Bronchial epithelial cell (primary cell): ENCODE data around the gene PGM1. TPM values are rescaled to one million over a fixed set of nuclear protein-coding genes. Genes with fewer than 3 reads are reported as not detected.

Experiments used
- DNase-seq: peaks from one replicate; pipeline ENCODE4 v3.0.0-alpha.2; 2010; ENCODE audit warnings: low read depth
- FAIRE-seq: peaks from 2 replicates; lab custom pipeline; 2011; peaks lifted over from hg19 to GRCh38; lab: Jason Lieb, UNC
- H3K27me3 ChIP-seq: 2 replicates; pipeline ENCODE4 v1.5.1; 2011; ENCODE audit warnings: low read length; ENCODE audit not compliant: control insufficient read depth, insufficient read depth
- H3K36me3 ChIP-seq: 2 replicates; pipeline ENCODE4 v1.5.1; 2011; ENCODE audit warnings: low read length; ENCODE audit not compliant: control insufficient read depth, insufficient read depth
- H3K4me3 ChIP-seq: 2 replicates; pipeline ENCODE4 v1.5.1; 2011; ENCODE audit warnings: mild to moderate bottlenecking, low read depth, low read length, control low read depth
- CTCF ChIP-seq: IDR thresholded peaks from 2 replicates; pipeline ENCODE4 v1.5.1; 2011; ENCODE audit warnings: mild to moderate bottlenecking, moderate library complexity, low read length, control low read depth, inconsistent platforms; ENCODE audit not compliant: insufficient read depth, severe bottlenecking
- total RNA-seq: library from RNA; depleted of rRNA; stranded (reverse); fragments of >200 nt; gene quantifications from 2 replicates; pipeline ENCODE4 v1.2.1, GENCODE V29; 2014

Gene PGM1
- total RNA-seq, 1 donor from 2014 or later = 69.2 TPM

- no peak for TF ChIP-seq CTCF
- peaks cover 4% of the 10 kb centered on the region for H3K36me3 ChIP-seq
- H3K4me3 ChIP-seq = no peak overlapping the region
- DNase-seq (no peak), FAIRE-seq (no peak)
- H3K27me3 ChIP-seq = no peaks in the 10 kb centered on the region
Observed at GRCh38 chr1:63663873-63664272, 70.7 kb downstream of the PGM1 start.

DNA sequence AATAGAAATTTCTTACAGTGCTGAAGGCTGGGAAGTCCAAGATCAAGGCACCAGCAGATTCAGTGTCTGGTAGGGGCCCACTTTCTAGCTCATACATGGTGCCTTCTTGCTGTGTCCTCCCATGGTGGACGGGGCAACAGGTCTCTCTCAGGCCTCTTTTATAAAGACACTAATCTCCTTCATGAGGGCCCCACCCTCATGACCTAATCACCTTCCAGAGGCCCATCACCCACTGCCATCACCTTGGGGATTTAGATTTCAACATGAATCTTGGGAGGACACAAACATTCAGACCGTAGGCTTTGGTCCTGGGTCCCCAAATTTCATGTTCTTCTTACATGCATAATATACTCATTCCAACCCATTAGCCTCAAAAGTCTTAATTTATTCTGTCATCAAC, 71.5 kb downstream of the PGM1 start:
- FAIRE-seq (no peak), DNase-seq (no peak)
- Histone ChIP-seq H3K27me3 (no peaks in the 10 kb centered on the region), H3K4me3 (no peak overlapping the region), H3K36me3 (peaks cover 1% of the 10 kb centered on the region)
- no peak for TF ChIP-seq CTCF

DNA sequence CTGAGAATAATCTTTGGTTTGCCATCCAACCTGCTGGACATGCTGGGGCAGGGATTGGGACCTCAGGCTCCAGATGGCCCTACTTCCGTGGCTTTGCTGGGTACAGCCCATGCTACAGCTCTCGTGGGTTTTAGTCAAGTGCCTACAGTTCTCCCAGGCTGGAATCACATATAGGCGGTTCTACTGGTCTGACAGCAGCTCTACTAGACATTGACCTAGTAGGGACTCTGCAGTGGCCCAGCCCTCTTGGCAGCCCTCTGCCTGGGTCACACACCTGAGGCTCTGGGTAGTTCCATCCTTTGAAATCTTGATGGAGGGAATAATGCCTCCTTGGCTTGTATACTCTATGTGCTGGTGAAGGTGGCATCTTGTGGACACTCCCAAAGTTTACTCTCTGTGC, 72.2 kb downstream of the PGM1 start:
- no peak for DNase-seq
- no peaks in the 10 kb centered on the region for H3K27me3 ChIP-seq
- no peak for FAIRE-seq
- no peak overlapping the region for H3K4me3 ChIP-seq
- no peaks in the 10 kb centered on the region for H3K36me3 ChIP-seq
- no peak for TF ChIP-seq CTCF

DNA sequence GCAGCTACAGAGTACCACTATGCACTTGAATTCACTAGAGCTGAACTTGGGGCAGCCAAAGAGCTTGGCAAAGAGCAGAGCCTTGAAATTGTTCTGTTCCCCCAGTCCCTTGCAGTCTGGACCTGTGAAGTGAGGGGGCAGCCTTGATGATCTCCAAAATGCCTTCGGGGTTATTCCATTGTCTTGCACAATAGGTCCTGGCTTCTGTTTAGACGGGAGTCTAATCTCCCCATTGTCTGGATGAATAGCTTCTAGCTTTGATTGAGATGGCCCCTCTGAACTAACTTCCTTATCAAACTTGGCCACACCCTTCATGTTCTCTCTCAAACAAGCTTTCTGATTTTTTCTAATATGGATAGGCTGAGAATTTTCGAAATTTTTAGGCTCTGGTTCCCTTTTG, 72.6 kb downstream of the PGM1 start:
- TF ChIP-seq CTCF = no peak
- H3K4me3 ChIP-seq = no peak overlapping the region
- H3K27me3 ChIP-seq = no peaks in the 10 kb centered on the region
- DNase-seq (no peak), FAIRE-seq (no peak)
- no peaks in the 10 kb centered on the region for H3K36me3 ChIP-seq

GRCh38 chr1:63668298-63668697, 75.1 kb downstream of the PGM1 start:
- no peak for TF ChIP-seq CTCF
- H3K4me3 ChIP-seq = no peak overlapping the region
- DNase-seq (peak; percentile 39), FAIRE-seq (no peak)
- no peaks in the 10 kb centered on the region for H3K27me3 ChIP-seq
- no peaks in the 10 kb centered on the region for H3K36me3 ChIP-seq
